HUES6 (cell line): ENCODE results near the gene RORB.
"Not testable (repeated sequence)": the region's sequence is repeated elsewhere in the genome, so short reads cannot be mapped to it uniquely, and the experiment has no call there.

ENCODE experiments used
- H3K27ac ChIP-seq: 2 replicates; pipeline ENCODE4 v1.7.0; 2013; ENCODE audit warnings: low read depth, mild to moderate bottlenecking, low read length, inconsistent platforms
- H3K27me3 ChIP-seq: 2 replicates; pipeline ENCODE4 v1.6.1; 2013; ENCODE audit warnings: low read length; ENCODE audit not compliant: control insufficient read depth, insufficient read depth
- H3K36me3 ChIP-seq: 2 replicates; pipeline ENCODE4 v1.6.1; 2013; ENCODE audit warnings: low read length; ENCODE audit not compliant: control insufficient read depth, insufficient read depth
- H3K4me1 ChIP-seq: 2 replicates; pipeline ENCODE4 v1.6.1; 2013; ENCODE audit warnings: low read length; ENCODE audit not compliant: control insufficient read depth, insufficient read depth
- H3K4me3 ChIP-seq: 2 replicates; pipeline ENCODE4 v1.5.1; 2013; ENCODE audit warnings: low read depth, low read length
- H3K9ac ChIP-seq: one replicate; pipeline ENCODE4 v1.6.1; 2013; ENCODE audit warnings: mild to moderate bottlenecking, low read length
- H3K9me3 ChIP-seq: 2 replicates; pipeline ENCODE4 v1.6.1; 2013; ENCODE audit warnings: low read depth, low read length; ENCODE audit not compliant: control insufficient read depth, insufficient read depth

RORB gene

DNA sequence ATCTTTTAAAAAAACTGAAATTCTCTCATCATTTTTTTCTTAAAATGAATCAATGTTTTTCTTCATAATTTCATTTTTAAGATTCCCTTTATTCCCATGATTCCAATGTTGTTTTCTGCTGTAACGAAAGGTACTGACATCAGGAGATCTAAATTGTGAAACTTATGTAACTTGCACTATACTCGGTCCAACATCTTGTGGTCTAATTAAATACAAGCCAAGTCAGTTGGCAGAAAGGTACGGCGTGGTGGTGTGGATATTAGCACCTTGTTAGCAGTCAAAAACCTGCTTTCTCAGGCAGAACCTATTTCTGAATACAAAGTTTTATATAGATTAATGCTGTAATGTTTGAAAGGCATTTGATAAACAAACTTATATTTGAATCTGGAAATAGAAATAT lies 20.1 kb downstream of the RORB start:
- H3K9ac ChIP-seq = no peak overlapping the region
- no peaks in the 10 kb centered on the region for H3K36me3 ChIP-seq
- no peak overlapping the region for H3K4me3 ChIP-seq
- H3K9me3 ChIP-seq = no peaks in the 10 kb centered on the region
- no peaks in the 10 kb centered on the region for H3K27me3 ChIP-seq
- no peak overlapping the region for H3K27ac ChIP-seq
- H3K4me1 ChIP-seq = no peaks in the 10 kb centered on the region

DNA sequence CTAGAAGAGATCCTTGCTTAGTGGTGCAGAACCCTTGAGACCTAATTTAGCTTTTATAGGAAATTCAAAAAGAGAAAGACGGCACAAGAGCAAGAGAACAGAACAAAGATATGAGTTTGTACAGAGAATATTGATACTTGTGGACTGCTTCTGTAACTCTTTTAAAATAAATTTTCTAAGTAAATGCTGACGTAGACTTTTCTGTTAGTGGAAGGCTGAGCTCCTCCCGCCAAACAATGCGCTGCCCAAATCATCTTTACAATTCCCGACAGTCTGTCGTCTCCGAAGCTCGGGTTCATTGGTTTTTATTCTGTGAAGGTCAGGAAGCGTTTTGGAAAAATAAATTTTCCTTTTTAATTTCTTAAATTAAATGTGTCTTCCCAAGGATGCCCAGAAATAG lies 22.3 kb downstream of the RORB start:
- Histone ChIP-seq H3K9me3 (no peaks in the 10 kb centered on the region), H3K4me3 (no peak overlapping the region), H3K9ac (no peak overlapping the region), H3K27me3 (no peaks in the 10 kb centered on the region), H3K36me3 (no peaks in the 10 kb centered on the region), H3K27ac (no peak overlapping the region), H3K4me1 (peaks cover 5% of the 10 kb centered on the region; the same call in 1 of the 2 replicates)

DNA sequence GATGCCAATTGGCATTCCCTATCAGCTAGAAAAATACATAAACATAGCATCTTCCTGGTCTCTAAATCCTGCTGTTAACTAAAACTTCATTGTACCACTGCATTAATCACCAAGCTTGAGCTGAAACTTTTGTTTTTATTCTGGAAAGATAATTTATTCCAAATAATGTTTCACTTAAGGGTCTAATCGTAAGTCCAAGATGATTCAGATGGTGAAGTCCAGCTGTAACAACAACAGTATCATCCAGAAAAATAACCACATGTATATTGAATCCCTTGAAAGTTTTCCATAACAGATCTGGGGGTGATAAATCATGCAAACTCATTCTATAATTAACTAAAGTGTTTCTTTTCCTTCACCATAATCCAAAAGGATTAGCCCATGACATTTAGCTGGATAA lies 23.9 kb downstream of the RORB start:
- no peak overlapping the region for H3K4me3 ChIP-seq
- no peaks in the 10 kb centered on the region for H3K9me3 ChIP-seq
- no peaks in the 10 kb centered on the region for H3K36me3 ChIP-seq
- H3K27me3 ChIP-seq = no peaks in the 10 kb centered on the region
- peaks cover 12% of the 10 kb centered on the region; the same call in 1 of the 2 replicates for H3K4me1 ChIP-seq
- H3K9ac ChIP-seq = no peak overlapping the region
- no peak overlapping the region for H3K27ac ChIP-seq

DNA sequence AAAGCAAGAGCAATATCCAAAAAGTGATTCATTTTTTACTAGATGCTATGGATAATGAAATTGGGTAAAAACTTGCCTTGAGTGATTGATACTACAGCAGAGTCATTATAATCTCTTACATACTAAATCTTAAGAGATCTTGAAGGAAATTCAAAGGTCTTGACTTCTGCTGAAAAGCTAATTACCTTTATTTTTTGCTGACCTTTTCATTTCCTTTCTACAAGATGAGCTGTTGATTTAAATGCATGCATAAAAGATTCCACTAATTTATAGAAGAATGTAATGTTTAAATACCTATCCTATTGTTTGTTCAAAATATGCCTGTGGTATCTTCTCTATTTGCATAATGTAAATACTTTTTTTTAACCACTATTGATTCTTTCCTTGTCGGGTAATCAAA lies 27.2 kb downstream of the RORB start:
- peaks cover 14% of the 10 kb centered on the region; the same call in 1 of the 2 replicates for H3K4me1 ChIP-seq
- H3K4me3 ChIP-seq = no peak overlapping the region
- H3K36me3 ChIP-seq = no peaks in the 10 kb centered on the region
- H3K27ac ChIP-seq = no peak overlapping the region
- H3K9me3 ChIP-seq = no peaks in the 10 kb centered on the region
- no peaks in the 10 kb centered on the region for H3K27me3 ChIP-seq
- H3K9ac ChIP-seq = no peak overlapping the region

DNA sequence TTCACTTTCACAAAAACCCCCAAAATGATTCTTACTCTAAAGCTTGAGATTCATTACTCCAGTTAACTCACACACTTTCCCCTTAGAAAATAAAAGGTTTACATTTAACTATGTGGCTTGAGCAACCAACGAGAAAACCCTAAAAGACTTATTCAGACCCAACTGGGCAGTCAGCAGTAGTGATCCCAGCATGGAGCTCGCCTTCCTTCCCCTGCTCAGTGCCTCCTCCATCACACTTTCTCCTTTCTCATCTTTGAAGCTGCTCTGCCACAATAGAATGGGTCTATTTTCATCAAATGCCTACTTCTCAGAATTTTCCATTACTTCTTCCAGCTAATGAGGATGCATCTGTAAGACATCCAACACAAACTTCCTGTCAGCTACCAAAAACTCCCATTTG lies 29.1 kb downstream of the RORB start:
- H3K27me3 ChIP-seq = no peaks in the 10 kb centered on the region
- H3K9me3 ChIP-seq = no peaks in the 10 kb centered on the region
- H3K4me3 ChIP-seq = no peak overlapping the region
- no peaks in the 10 kb centered on the region for H3K36me3 ChIP-seq
- no peak overlapping the region for H3K27ac ChIP-seq
- H3K9ac ChIP-seq = no peak overlapping the region
- peaks cover 14% of the 10 kb centered on the region; the same call in 1 of the 2 replicates for H3K4me1 ChIP-seq

DNA sequence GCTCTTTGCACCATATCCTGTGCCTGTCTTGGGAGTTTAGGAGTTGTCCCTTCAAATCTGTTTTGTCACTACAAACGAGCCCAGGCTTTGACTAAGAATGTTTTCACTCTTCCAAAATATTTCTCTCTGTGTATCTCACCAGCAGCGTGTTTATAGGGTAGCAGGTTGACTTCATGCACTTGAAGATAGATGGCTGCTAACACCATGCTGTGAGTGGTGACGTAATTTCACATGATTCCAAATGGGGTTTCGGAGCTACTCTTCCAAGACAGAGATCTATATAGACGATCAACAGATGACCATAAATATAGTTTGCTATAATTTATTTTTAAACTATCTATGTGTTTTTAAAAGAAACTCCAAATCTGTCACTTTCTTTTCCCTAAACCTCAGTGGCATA lies 30.6 kb downstream of the RORB start:
- Histone ChIP-seq H3K9me3 (no peaks in the 10 kb centered on the region), H3K27ac (no peak overlapping the region), H3K4me3 (no peak overlapping the region), H3K9ac (no peak overlapping the region), H3K4me1 (peaks cover 14% of the 10 kb centered on the region; the same call in 1 of the 2 replicates), H3K36me3 (no peaks in the 10 kb centered on the region), H3K27me3 (no peaks in the 10 kb centered on the region)

DNA sequence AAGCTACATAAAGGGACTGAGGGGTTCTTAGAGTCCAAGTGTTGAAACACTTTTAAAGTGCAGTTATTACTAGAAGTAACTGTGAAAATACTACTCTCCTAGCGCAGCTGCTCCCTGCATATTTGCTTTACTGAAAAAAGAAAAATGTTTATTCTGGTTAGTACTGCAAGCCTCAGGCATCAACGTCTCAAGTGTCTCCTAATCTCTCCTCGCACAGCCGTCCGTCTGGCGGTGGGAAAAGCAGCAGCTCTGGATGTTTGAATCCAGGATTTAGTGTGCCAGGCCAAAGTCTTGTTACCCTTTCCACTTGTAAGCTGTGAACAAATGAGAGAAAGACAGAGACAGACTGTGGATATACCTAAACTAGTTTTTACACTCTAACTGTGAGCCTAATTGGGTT lies 31.1 kb downstream of the RORB start:
- H3K27me3 ChIP-seq = no peaks in the 10 kb centered on the region
- peaks cover 14% of the 10 kb centered on the region; the same call in 1 of the 2 replicates for H3K4me1 ChIP-seq
- no peaks in the 10 kb centered on the region for H3K9me3 ChIP-seq
- H3K27ac ChIP-seq = no peak overlapping the region
- no peaks in the 10 kb centered on the region for H3K36me3 ChIP-seq
- no peak overlapping the region for H3K9ac ChIP-seq
- H3K4me3 ChIP-seq = no peak overlapping the region

DNA sequence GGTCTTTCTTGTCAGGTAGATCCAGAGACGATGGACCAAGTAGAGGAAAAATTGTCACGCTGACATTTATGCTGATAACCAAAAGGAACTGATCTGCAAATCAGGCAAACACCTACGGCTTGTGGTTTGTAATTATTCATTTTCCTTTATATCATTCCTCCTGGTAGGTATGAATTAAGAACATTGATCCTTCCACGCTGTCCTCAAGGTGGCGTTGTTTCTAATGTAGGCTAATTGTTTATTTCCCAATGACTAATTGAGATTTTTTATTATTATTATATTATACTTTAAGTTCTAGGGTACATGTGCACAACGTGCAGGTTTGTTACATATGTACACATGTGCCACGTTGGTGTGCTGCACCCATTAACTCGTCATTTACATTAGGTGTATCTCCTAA lies 33.3 kb downstream of the RORB start:
- not testable (repeated sequence) for H3K27me3 ChIP-seq, H3K27ac ChIP-seq, H3K36me3 ChIP-seq, H3K9me3 ChIP-seq, H3K9ac ChIP-seq, H3K4me3 ChIP-seq, H3K4me1 ChIP-seq

DNA sequence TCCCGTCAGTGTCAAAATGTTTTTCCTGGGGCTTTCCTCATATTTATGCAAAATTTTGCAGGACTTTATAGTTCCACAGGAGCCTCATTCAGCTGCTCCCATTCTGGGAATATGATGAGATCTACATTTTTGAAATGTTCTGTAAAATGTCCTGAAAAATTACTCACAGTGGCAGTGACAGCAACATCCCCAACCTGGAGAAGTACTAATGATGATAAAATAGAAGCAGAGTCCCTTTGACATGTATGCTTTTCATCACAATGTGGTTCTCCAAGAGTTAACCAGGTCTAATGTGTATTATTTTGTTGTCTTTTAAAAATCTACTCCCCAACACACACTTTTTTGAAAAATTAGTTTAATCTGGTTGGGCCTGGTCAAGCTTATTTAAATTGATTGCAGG lies 36.1 kb downstream of the RORB start:
- Histone ChIP-seq H3K4me1 (no peaks in the 10 kb centered on the region), H3K4me3 (no peak overlapping the region), H3K27me3 (no peaks in the 10 kb centered on the region), H3K27ac (no peak overlapping the region), H3K9me3 (no peaks in the 10 kb centered on the region), H3K36me3 (no peaks in the 10 kb centered on the region), H3K9ac (no peak overlapping the region)

DNA sequence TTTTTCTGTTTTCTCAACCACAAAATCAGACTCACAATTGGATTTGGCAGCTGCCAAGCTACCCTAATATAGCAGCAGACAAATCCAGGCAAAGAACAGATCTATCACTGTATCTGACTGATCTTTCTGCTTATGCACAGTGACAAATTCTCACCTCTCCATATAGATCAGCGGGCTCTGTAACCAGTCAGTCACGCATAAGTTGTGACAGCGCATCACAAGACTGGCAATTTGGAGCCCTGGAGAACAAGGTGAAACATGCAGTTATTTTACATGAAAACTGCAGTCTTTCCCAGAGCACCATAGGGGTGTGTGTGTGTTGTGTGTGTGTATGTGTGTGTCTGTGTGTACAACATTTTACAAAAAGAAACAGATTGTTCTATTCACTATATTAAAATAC lies 37.7 kb downstream of the RORB start:
- Histone ChIP-seq H3K36me3 (no peaks in the 10 kb centered on the region), H3K27ac (no peak overlapping the region), H3K9me3 (no peaks in the 10 kb centered on the region), H3K27me3 (no peaks in the 10 kb centered on the region), H3K9ac (no peak overlapping the region), H3K4me3 (no peak overlapping the region), H3K4me1 (no peaks in the 10 kb centered on the region)

DNA sequence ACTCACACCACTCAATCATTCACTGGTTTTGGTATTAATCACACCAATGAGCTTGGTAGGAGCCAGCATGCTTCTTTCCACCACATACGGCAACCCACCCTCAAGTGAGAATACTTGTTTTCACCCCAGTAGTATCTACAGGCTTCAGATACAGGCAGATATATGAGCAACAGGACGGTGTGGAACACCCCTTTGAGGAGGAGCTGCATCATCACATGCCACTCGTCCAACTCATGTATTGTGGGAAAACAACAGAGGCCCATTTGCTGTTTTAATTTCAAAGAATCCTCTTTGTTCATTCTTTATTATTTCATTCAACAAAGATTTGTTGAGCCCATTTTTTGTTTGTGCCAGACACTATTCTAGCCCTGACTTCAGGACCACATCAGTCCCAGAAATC lies 46.0 kb downstream of the RORB start:
- H3K9me3 ChIP-seq = no peaks in the 10 kb centered on the region
- no peak overlapping the region for H3K27ac ChIP-seq
- H3K4me3 ChIP-seq = no peak overlapping the region
- no peaks in the 10 kb centered on the region for H3K4me1 ChIP-seq
- H3K9ac ChIP-seq = no peak overlapping the region
- H3K36me3 ChIP-seq = no peaks in the 10 kb centered on the region
- H3K27me3 ChIP-seq = no peaks in the 10 kb centered on the region

DNA sequence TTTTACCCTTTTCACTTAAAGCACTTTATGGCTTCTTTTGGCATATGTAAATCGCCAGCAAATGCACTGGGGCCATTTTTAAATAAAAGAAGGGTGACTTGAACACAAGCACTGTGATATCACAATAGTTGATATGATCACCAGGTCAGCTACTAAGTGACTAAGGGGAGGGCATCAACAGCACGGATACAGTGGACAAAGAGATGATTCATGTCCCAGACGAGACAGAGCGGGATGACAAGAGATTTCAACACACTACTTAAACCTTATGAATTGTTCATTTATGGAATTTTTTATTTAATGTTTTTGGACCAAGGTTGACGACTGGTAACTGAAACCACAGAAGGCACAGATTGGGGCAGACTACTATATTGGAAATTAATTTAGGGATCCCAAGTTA lies 54.1 kb downstream of the RORB start:
- no peak overlapping the region for H3K9ac ChIP-seq
- H3K4me3 ChIP-seq = no peak overlapping the region
- no peaks in the 10 kb centered on the region for H3K36me3 ChIP-seq
- no peaks in the 10 kb centered on the region for H3K27me3 ChIP-seq
- H3K27ac ChIP-seq = no peak overlapping the region
- 0 out of 2 replicates have a peak, but pooled peaks cover 2% of the 10 kb centered on the region for H3K4me1 ChIP-seq
- H3K9me3 ChIP-seq = no peaks in the 10 kb centered on the region
